Activated effector memory CD4-positive, alpha-beta T cell treated with anti-CD3 and anti-CD28 coated beads, Interleukin-2, amount 50 U/mL, for 16 hours (primary cell): ENCODE results near the gene PUDP.
"Not testable (repeated sequence)": the region's sequence is repeated elsewhere in the genome, so short reads cannot be mapped to it uniquely, and the experiment has no call there.

Experiments used
- DNase-seq: peaks from one replicate; pipeline ENCODE4 v3.0.0-alpha.2; 2020

The PUDP gene

GRCh38 chrX:7071390-7071789 is 76.6 kb downstream of the PUDP start:
- DNase-seq, result no peak

- no peak for DNase-seq
These were observed 78.4 kb downstream of the PUDP start for GRCh38 chrX:7069556-7069955.

GRCh38 chrX:7068939-7069367 is 79.0 kb downstream of the PUDP start:
- DNase-seq, result no peak

- DNase-seq, result no peak
These were observed 80.7 kb downstream of the PUDP start for GRCh38 chrX:7067256-7067655.

GRCh38 chrX:7065473-7065872 is 82.5 kb downstream of the PUDP start:
- no peak for DNase-seq

GRCh38 chrX:7062903-7063302 is 85.0 kb downstream of the PUDP start:
- no peak for DNase-seq

- DNase-seq, result no peak
These were observed 85.7 kb downstream of the PUDP start for GRCh38 chrX:7062276-7062675.

GRCh38 chrX:7061429-7061828 is 86.5 kb downstream of the PUDP start:
- no peak for DNase-seq

- DNase-seq, result no peak
These were observed 87.5 kb downstream of the PUDP start for GRCh38 chrX:7060444-7060843.

GRCh38 chrX:7059859-7060258 is 88.1 kb downstream of the PUDP start:
- no peak for DNase-seq

- no peak for DNase-seq
These were observed 88.6 kb downstream of the PUDP start for GRCh38 chrX:7059214-7059838.

- DNase-seq, result no peak
These were observed 92.4 kb downstream of the PUDP start for GRCh38 chrX:7055386-7056137.

GRCh38 chrX:7054219-7055216 is 93.4 kb downstream of the PUDP start:
- DNase-seq, result no peak

- DNase-seq, result no peak
These were observed 95.4 kb downstream of the PUDP start for GRCh38 chrX:7052541-7052940.

- DNase-seq, result no peak
These were observed 97.7 kb downstream of the PUDP start for GRCh38 chrX:7050271-7050670.

- DNase-seq, result no peak
These were observed 100.0 kb downstream of the PUDP start for GRCh38 chrX:7047951-7048350.

GRCh38 chrX:7045238-7045955 is 102.6 kb downstream of the PUDP start:
- no peak for DNase-seq

GRCh38 chrX:7043796-7044433 is 104.0 kb downstream of the PUDP start:
- DNase-seq, result not testable (repeated sequence)

- no peak for DNase-seq
These were observed 119.7 kb downstream of the PUDP start for GRCh38 chrX:7028246-7028645.

- DNase-seq, result no peak
These were observed 120.9 kb downstream of the PUDP start for GRCh38 chrX:7027071-7027470.

GRCh38 chrX:7026365-7026764 is 121.6 kb downstream of the PUDP start:
- not testable (repeated sequence) for DNase-seq

- DNase-seq, result no peak
These were observed 122.5 kb downstream of the PUDP start for GRCh38 chrX:7025471-7025870.
